ENCODE results near the gene CDKN2B-AS1. TPM values are rescaled to one million over a fixed set of nuclear protein-coding genes. Genes with fewer than 3 reads are reported as not detected.

Gene CDKN2B-AS1
- total and polyA plus RNA-seq, 2 experiments from 2014 or later = 0.14 TPM; not detected in 1

DNA sequence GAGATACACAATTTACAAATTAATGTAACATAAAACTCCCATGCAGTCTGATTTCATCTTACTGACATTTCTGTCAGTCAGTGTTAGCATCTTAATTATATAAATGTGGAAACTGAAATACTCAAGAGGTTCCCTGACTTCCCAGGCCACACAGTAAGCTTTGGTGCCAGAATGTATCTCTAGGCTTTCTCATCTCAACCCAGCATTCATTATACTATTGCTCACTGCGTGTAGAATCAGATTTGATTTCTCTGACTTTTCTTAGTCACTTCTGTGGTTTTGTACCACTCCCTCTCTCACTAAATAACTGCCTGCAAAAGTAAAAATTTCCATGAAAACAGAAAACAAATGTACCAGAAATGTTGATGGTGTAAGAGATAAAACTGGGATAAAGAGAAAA, 46.2 kb downstream of the CDKN2B-AS1 start (continued):
- TF ChIP-seq ZNF462 (CRISPR knock-in tag; IDR thresholded peaks at IDR 0.05) (no peak), POLR2AphosphoS5 (IDR thresholded peaks at IDR 0.05; ENCODE audit: low read depth) (no peak)
- TF ChIP-seq, protein P1, sequence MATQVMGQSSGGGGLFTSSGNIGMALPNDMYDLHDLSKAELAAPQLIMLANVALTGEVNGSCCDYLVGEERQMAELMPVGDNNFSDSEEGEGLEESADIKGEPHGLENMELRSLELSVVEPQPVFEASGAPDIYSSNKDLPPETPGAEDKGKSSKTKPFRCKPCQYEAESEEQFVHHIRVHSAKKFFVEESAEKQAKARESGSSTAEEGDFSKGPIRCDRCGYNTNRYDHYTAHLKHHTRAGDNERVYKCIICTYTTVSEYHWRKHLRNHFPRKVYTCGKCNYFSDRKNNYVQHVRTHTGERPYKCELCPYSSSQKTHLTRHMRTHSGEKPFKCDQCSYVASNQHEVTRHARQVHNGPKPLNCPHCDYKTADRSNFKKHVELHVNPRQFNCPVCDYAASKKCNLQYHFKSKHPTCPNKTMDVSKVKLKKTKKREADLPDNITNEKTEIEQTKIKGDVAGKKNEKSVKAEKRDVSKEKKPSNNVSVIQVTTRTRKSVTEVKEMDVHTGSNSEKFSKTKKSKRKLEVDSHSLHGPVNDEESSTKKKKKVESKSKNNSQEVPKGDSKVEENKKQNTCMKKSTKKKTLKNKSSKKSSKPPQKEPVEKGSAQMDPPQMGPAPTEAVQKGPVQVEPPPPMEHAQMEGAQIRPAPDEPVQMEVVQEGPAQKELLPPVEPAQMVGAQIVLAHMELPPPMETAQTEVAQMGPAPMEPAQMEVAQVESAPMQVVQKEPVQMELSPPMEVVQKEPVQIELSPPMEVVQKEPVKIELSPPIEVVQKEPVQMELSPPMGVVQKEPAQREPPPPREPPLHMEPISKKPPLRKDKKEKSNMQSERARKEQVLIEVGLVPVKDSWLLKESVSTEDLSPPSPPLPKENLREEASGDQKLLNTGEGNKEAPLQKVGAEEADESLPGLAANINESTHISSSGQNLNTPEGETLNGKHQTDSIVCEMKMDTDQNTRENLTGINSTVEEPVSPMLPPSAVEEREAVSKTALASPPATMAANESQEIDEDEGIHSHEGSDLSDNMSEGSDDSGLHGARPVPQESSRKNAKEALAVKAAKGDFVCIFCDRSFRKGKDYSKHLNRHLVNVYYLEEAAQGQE (IDR thresholded peaks at IDR 0.05; ENCODE audit: unreplicated experiment) = no peak

- no peak overlapping the region for H2AFZ ChIP-seq
- Mint-ChIP-seq H3K27ac (no peak overlapping the region), H3K4me3 (no peak overlapping the region), H3K27me3 (ENCODE audit: insufficient read depth, low read depth, poor library complexity) (no peaks in the 10 kb centered on the region), H3K4me1 (peaks cover 7% of the 10 kb centered on the region; the same call in 2 of the 3 replicates), H3K9me3 (no peaks in the 10 kb centered on the region), H3K36me3 (ENCODE audit: low read depth) (no peaks in the 10 kb centered on the region)
- ATAC-seq (no peak), DNase-seq (ENCODE audit: low spot score) (no peak)
- no peaks in the 10 kb centered on the region for H3K27me3 ChIP-seq (ENCODE audit: insufficient read depth)
- no peak overlapping the region for H3K4me3 ChIP-seq
- no peaks in the 10 kb centered on the region for H3K9me2 ChIP-seq (ENCODE audit: insufficient read depth)
- no peaks in the 10 kb centered on the region for H3K79me2 ChIP-seq (replicated peaks; ENCODE audit: insufficient read depth)
- no peaks in the 10 kb centered on the region for H3F3A ChIP-seq (replicated peaks; ENCODE audit: low read depth)
- no peak for TF ChIP-seq ZNF462 (CRISPR knock-in tag; IDR thresholded peaks at IDR 0.05)
- no peak for TF ChIP-seq ZNF331 (CRISPR knock-in tag; IDR thresholded peaks at IDR 0.05; ENCODE audit: low read depth)
- TF ChIP-seq EZH2 (IDR thresholded peaks at IDR 0.05; ENCODE audit: low read depth, unreplicated experiment) = no peak
- TF ChIP-seq NANOG (IDR thresholded peaks at IDR 0.05; ENCODE audit: borderline replicate concordance) = no peak
- no peak overlapping the region for H3K27ac ChIP-seq (ENCODE audit: low read depth)
- H3K36me3 ChIP-seq (ENCODE audit: insufficient read depth) = no peaks in the 10 kb centered on the region
- H4K20me1 ChIP-seq (replicated peaks; ENCODE audit: insufficient read depth) = no peaks in the 10 kb centered on the region
- H3K4me1 ChIP-seq (ENCODE audit: insufficient read depth) = no peaks in the 10 kb centered on the region
- H3K4me2 ChIP-seq = no peak overlapping the region
Observed at GRCh38 chr9:22041344-22041743, 46.8 kb downstream of the CDKN2B-AS1 start.

All from GM23338 (cell line).